Measurements from ENCODE around the gene ATF2.

Gene ATF2

GRCh38 chr2:175152242-175152641 is 15.8 kb downstream of the ATF2 start:
- no peak for DNase-seq (ENCODE audit: low read depth in 1 of 2, low spot score in 1 of 2)
- in situ Hi-C loops (cut with HindIII; ENCODE audit: low pct_unique_long_range_greater_than_20kb, low sequenced_read_pairs), result no loop called here
- TF ChIP-seq JUND (IDR thresholded peaks at IDR 0.05; ENCODE audit: low read depth), result no peak

GRCh38 chr2:175151791-175152190 is 16.2 kb downstream of the ATF2 start:
- TF ChIP-seq JUND (IDR thresholded peaks at IDR 0.05; ENCODE audit: low read depth), result no peak
- in situ Hi-C loops (cut with HindIII; ENCODE audit: low pct_unique_long_range_greater_than_20kb, low sequenced_read_pairs), result no loop called here
- DNase-seq (ENCODE audit: low read depth in 1 of 2, low spot score in 1 of 2), result no peak

- in situ Hi-C loops (cut with HindIII; ENCODE audit: low pct_unique_long_range_greater_than_20kb, low sequenced_read_pairs), result no loop called here
- DNase-seq (ENCODE audit: low read depth in 1 of 2, low spot score in 1 of 2), result no peak
- TF ChIP-seq JUND (IDR thresholded peaks at IDR 0.05; ENCODE audit: low read depth), result no peak
Observed at GRCh38 chr2:175147186-175147585, 20.8 kb downstream of the ATF2 start.

- DNase-seq (ENCODE audit: low read depth in 1 of 2, low spot score in 1 of 2), result no peak
- in situ Hi-C loops (cut with HindIII; ENCODE audit: low pct_unique_long_range_greater_than_20kb, low sequenced_read_pairs), result no loop called here
- no peak for TF ChIP-seq JUND (IDR thresholded peaks at IDR 0.05; ENCODE audit: low read depth)
Observed at GRCh38 chr2:175143678-175144077, 24.3 kb downstream of the ATF2 start.

- DNase-seq (ENCODE audit: low read depth in 1 of 2, low spot score in 1 of 2), result no peak
Observed at GRCh38 chr2:175143191-175143590, 24.8 kb downstream of the ATF2 start.

GRCh38 chr2:175140332-175140731 is 27.7 kb downstream of the ATF2 start:
- in situ Hi-C loops (cut with HindIII; ENCODE audit: low pct_unique_long_range_greater_than_20kb, low sequenced_read_pairs), result no loop called here
- DNase-seq (ENCODE audit: low read depth in 1 of 2, low spot score in 1 of 2), result no peak
- TF ChIP-seq JUND (IDR thresholded peaks at IDR 0.05; ENCODE audit: low read depth), result no peak

More at GRCh38 chr2:175143191-175143590, 24.8 kb downstream of the ATF2 start:
- no peak for TF ChIP-seq JUND (IDR thresholded peaks at IDR 0.05; ENCODE audit: low read depth)
- in situ Hi-C loops (cut with HindIII; ENCODE audit: low pct_unique_long_range_greater_than_20kb, low sequenced_read_pairs), result no loop called here

- in situ Hi-C loops (cut with HindIII; ENCODE audit: low pct_unique_long_range_greater_than_20kb, low sequenced_read_pairs), result no loop called here
- no peak for TF ChIP-seq JUND (IDR thresholded peaks at IDR 0.05; ENCODE audit: low read depth)
- no peak for DNase-seq (ENCODE audit: low read depth in 1 of 2, low spot score in 1 of 2)
Observed at GRCh38 chr2:175137793-175138192, 30.2 kb downstream of the ATF2 start.

GRCh38 chr2:175136334-175137215 is 31.4 kb downstream of the ATF2 start:
- no peak for DNase-seq (ENCODE audit: low read depth in 1 of 2, low spot score in 1 of 2)
- TF ChIP-seq JUND (IDR thresholded peaks at IDR 0.05; ENCODE audit: low read depth), result no peak
- in situ Hi-C loops (cut with HindIII; ENCODE audit: low pct_unique_long_range_greater_than_20kb, low sequenced_read_pairs), result no loop called here

- in situ Hi-C loops (cut with HindIII; ENCODE audit: low pct_unique_long_range_greater_than_20kb, low sequenced_read_pairs), result no loop called here
- DNase-seq (ENCODE audit: low read depth in 1 of 2, low spot score in 1 of 2), result no peak
- no peak for TF ChIP-seq JUND (IDR thresholded peaks at IDR 0.05; ENCODE audit: low read depth)
Observed at GRCh38 chr2:175135862-175136261, 32.1 kb downstream of the ATF2 start.

- in situ Hi-C loops (cut with HindIII; ENCODE audit: low pct_unique_long_range_greater_than_20kb, low sequenced_read_pairs), result no loop called here
- DNase-seq (ENCODE audit: low read depth in 1 of 2, low spot score in 1 of 2), result no peak
- no peak for TF ChIP-seq JUND (IDR thresholded peaks at IDR 0.05; ENCODE audit: low read depth)
Observed at GRCh38 chr2:175135177-175135576, 32.8 kb downstream of the ATF2 start.

GRCh38 chr2:175131252-175131651 is 36.8 kb downstream of the ATF2 start:
- in situ Hi-C loops (cut with HindIII; ENCODE audit: low pct_unique_long_range_greater_than_20kb, low sequenced_read_pairs), result no loop called here
- DNase-seq (ENCODE audit: low read depth in 1 of 2, low spot score in 1 of 2), result no peak
- no peak for TF ChIP-seq JUND (IDR thresholded peaks at IDR 0.05; ENCODE audit: low read depth)

- in situ Hi-C loops (cut with HindIII; ENCODE audit: low pct_unique_long_range_greater_than_20kb, low sequenced_read_pairs), result no loop called here
- no peak for TF ChIP-seq JUND (IDR thresholded peaks at IDR 0.05; ENCODE audit: low read depth)
- DNase-seq (ENCODE audit: low read depth in 1 of 2, low spot score in 1 of 2), result no peak
Observed at GRCh38 chr2:175126661-175127060, 41.3 kb downstream of the ATF2 start.

GRCh38 chr2:175123254-175123653 is 44.7 kb downstream of the ATF2 start:
- in situ Hi-C loops (cut with HindIII; ENCODE audit: low pct_unique_long_range_greater_than_20kb, low sequenced_read_pairs), result no loop called here
- no peak for DNase-seq (ENCODE audit: low read depth in 1 of 2, low spot score in 1 of 2)
- no peak for TF ChIP-seq JUND (IDR thresholded peaks at IDR 0.05; ENCODE audit: low read depth)
